ENCODE measurements around the gene PER3.

PER3 gene

GRCh38 chr1:7783826-7784491 lies at the start of gene PER3:
PER3 (plus strand) TSS chr1:7784291; CDS start chr1:7784878, 587 bp downstream.
- DNase-seq (ENCODE audit: low read depth in 3 of 3), result peak; percentile 83 to 89 (median 86)

GRCh38 chr1:7738044-7738443 lies 46.0 kb upstream of the PER3 start:
- DNase-seq (ENCODE audit: low read depth in 3 of 3), result no peak

GRCh38 chr1:7743346-7743745 lies 40.7 kb upstream of the PER3 start:
- DNase-seq (ENCODE audit: low read depth in 3 of 3), result no peak

GRCh38 chr1:7744882-7745281 lies 39.2 kb upstream of the PER3 start:
- DNase-seq (ENCODE audit: low read depth in 3 of 3), result no peak

GRCh38 chr1:7745783-7746182 lies 38.3 kb upstream of the PER3 start:
- DNase-seq (ENCODE audit: low read depth in 3 of 3), result no peak

GRCh38 chr1:7747605-7748004 lies 36.5 kb upstream of the PER3 start:
- no peak for DNase-seq (ENCODE audit: low read depth in 3 of 3)

GRCh38 chr1:7749126-7749525 lies 35.0 kb upstream of the PER3 start:
- DNase-seq (ENCODE audit: low read depth in 3 of 3), result no peak

- no peak for DNase-seq (ENCODE audit: low read depth in 3 of 3)
Measured at GRCh38 chr1:7751174-7751573, 32.9 kb upstream of the PER3 start.

GRCh38 chr1:7752512-7753417 lies 31.3 kb upstream of the PER3 start:
- DNase-seq (ENCODE audit: low read depth in 3 of 3), result peak in 2 of 3 experiments; percentile 20 to 24

GRCh38 chr1:7753641-7754040 lies 30.4 kb upstream of the PER3 start:
- DNase-seq (ENCODE audit: low read depth in 3 of 3), result no peak

- no peak for DNase-seq (ENCODE audit: low read depth in 3 of 3)
Measured at GRCh38 chr1:7754234-7754633, 29.9 kb upstream of the PER3 start.

GRCh38 chr1:7755448-7755847 lies 28.6 kb upstream of the PER3 start:
- DNase-seq (ENCODE audit: low read depth in 3 of 3), result no peak

- DNase-seq (ENCODE audit: low read depth in 3 of 3), result no peak
Measured at GRCh38 chr1:7760245-7760644, 23.8 kb upstream of the PER3 start.

- DNase-seq (ENCODE audit: low read depth in 3 of 3), result no peak
Measured at GRCh38 chr1:7761103-7761502, 23.0 kb upstream of the PER3 start.

GRCh38 chr1:7767176-7767575 lies 16.9 kb upstream of the PER3 start:
- DNase-seq (ENCODE audit: low read depth in 3 of 3), result no peak

- DNase-seq (ENCODE audit: low read depth in 3 of 3), result no peak
Measured at GRCh38 chr1:7768583-7768982, 15.5 kb upstream of the PER3 start.

- DNase-seq (ENCODE audit: low read depth in 3 of 3), result no peak
Measured at GRCh38 chr1:7769673-7770412, 14.2 kb upstream of the PER3 start.

GRCh38 chr1:7770669-7770996 lies 13.5 kb upstream of the PER3 start:
- DNase-seq (ENCODE audit: low read depth in 3 of 3), result no peak

- DNase-seq (ENCODE audit: low read depth in 3 of 3), result peak; percentile 76 to 90 (median 83)
Measured at GRCh38 chr1:7770997-7771822, 12.9 kb upstream of the PER3 start, which contains the start of gene VAMP3. VAMP3 (plus strand) TSS chr1:7771296; CDS start chr1:7771384, 88 bp downstream.

GRCh38 chr1:7771823-7772299 lies 12.2 kb upstream of the PER3 start:
- no peak for DNase-seq (ENCODE audit: low read depth in 3 of 3)

GRCh38 chr1:7777591-7777990 lies 6.5 kb upstream of the PER3 start:
- DNase-seq (ENCODE audit: low read depth in 3 of 3), result no peak

All from stimulated activated CD4-positive, alpha-beta T cell treated with anti-CD3 and anti-CD28 coated beads, TNF-alpha, amount 100 ng/mL, for 4 hours (primary cell).